Middle frontal gyrus (tissue), 1 donor: ENCODE measurements around the gene SEMA3B.
"Not testable (repeated sequence)": the region's sequence is repeated elsewhere in the genome, so short reads cannot be mapped to it uniquely, and the experiment has no call there.

Experiments used
- DNase-seq: peaks from one replicate; pipeline ENCODE4 v3.0.0-alpha.2; 2015; ENCODE audit warnings: low spot score; ENCODE audit errors: extremely low spot score

Gene SEMA3B

DNA sequence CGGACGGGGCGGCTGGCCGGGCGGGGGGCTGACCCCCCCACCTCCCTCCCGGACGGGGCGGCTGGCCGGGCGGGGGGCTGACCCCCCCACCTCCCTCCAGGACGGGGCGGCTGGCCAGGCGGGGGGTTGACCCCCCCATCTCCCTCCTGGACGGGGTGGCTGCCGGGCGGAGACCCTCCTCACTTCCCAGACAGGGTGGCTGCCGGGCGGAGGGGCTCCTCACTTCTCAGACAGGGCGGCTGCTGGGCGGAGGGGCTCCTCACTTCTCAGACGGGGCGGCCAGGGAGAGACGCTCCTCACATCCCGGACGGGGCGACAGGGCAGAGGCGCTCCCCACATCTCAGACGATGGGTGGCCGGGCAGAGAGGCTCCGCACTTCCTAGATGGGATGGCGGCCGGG, 43.1 kb downstream of the SEMA3B start:
- DNase-seq, result not testable (repeated sequence)

- DNase-seq, result no peak
Measured at GRCh38 chr3:50314342-50314741, 45.4 kb downstream of the SEMA3B start.

GRCh38 chr3:50314816-50315215, 45.9 kb downstream of the SEMA3B start:
- DNase-seq, result no peak

DNA sequence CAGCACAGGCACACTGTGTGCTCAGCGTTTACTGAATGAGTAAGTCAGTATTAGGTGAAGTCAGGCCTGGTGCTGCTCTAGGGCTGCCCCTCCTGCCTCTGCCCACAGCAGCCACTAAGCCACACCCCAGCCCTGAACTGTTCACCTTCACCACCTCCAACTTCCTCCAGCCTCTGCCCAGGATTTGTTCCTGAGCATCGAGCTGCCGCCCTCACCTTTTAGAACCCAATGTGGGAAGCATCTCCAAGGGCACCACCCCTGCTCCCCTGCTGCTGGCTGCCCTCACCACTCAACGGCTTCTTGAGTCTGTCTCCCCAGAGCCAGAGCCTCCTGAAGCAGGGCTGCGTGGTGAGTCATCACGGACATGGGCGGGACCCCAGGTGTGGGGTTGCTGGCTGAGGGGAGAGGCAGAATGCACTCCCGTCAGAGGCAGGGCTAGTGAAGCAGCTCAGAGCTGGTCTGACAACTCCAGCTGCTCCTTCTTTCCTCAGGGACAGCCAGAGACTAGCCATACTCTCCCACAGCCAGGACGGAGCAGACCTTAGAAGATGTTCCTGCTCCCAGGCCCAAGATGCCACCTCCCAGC, 47.8 kb downstream of the SEMA3B start:
- no peak for DNase-seq

DNA sequence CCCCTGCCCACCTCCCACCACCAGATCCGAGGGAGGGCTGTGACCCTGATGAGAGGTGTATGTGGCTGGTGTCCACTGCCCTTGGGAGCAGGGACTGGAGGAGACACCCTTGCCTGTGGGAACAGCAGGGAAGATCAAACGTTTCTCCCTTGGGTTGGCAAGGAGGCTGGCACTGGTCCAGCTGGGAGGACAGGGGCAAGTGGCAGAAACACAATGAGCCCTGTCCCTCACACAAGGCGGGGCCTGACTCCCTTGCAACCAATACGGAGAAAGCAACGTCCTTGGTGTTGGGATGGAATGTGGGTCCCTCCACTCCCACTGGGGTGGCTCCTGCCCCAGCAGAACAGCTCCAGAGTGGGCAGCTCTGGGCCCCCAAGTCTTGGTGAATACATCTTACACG, 48.4 kb downstream of the SEMA3B start:
- DNase-seq, result no peak

- DNase-seq, result no peak
Measured at GRCh38 chr3:50318163-50318562, 49.2 kb downstream of the SEMA3B start.

- DNase-seq, result no peak
Measured at GRCh38 chr3:50318615-50319014, 49.7 kb downstream of the SEMA3B start.

DNA sequence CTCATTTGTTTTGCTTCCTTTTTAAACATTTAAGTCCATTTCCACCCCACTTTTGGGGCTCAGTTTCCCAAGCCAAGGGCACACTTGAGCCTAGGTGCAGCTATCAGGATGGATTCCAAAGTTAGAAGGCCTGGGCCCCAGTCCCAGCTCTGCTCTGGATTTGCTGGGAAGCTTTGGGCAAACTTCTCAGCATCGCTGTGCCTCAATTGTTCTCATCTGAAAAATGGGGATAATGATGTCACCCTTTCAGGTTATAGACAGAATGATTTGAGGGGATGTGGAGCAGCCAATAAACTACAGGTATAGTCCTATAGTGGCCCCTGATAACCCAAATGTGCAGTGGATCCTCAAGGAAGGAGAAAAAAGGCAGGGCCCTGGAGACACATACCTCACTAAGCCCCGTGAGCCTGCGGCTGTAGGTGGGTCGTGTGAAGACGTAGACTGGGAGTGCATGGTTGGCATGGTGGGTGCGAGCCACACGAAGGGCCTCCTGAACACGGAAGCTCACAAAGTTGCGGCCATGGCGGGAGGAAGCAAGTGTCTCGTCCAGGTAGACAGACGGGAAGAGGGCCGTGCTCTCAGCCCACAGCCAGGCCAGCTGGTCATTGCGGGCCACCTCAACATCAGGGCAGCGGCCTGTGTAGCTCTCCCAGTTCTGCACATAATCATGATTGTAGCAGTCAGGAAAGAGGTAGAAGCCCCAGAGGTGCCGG, 50.4 kb downstream of the SEMA3B start:
- DNase-seq, result no peak

DNA sequence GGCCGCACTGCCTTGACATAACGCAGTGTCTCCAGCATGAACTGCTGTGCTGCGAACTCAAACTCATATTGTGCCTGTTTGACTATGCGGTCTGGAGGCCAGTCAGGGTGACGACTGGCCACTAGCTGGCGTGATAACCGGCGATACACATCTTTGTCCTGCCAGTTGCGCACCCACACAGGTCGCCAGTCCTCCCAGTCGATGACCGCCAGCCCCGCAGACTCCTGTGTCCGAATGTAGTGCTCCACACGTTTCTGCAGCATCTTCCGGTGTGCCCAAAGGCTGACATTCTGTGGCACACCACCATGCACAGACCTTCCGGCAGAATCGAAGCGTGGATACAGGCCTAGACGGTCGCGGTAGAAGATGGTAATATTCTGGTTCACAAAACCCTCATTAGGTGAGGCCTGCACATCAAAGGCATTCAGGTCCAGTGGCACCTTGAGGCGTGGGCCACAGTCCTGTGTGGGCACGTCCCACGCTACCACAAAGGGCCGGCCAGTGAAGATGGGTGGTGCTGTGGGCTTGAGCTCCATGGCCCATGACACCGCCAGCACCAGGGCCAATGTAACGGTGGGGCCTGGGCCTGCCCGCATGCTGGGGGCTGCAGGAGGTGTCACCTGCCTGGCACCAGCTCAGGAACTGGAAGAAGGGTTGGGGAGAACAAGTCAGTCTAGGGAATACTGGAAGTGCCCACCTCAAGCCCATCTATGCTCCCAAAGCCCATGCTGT, 51.1 kb downstream of the SEMA3B start:
- no peak for DNase-seq

DNA sequence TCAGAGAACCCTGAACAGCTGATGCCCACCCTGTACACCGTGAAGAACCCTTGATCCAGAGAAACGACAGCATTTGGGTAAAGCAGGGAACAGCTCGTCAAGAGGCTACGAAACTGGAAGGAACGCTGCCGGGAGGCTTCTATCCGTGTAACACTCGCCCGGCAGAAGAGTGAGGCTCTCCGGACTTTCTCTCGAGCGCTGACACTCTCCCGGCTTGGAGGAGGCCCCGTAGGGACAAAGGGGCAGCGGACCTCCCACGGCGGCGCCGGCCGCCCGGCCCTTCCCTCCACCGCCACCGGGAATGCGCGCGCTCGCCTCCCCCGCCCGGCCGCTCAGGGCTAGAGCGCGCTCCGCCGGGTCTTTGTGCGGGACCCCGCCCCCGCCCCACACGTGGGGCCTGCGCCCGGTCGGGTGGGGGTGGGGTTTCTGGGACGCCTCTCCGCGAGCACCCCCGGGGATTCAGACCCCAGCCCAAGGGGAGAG, 51.9 kb downstream of the SEMA3B start:
- DNase-seq, result peak; percentile 56

GRCh38 chr3:50321336-50322114, 52.6 kb downstream of the SEMA3B start:
- peak; percentile 81 for DNase-seq

- no peak for DNase-seq
Measured at GRCh38 chr3:50322115-50322385, 53.1 kb downstream of the SEMA3B start.

DNA sequence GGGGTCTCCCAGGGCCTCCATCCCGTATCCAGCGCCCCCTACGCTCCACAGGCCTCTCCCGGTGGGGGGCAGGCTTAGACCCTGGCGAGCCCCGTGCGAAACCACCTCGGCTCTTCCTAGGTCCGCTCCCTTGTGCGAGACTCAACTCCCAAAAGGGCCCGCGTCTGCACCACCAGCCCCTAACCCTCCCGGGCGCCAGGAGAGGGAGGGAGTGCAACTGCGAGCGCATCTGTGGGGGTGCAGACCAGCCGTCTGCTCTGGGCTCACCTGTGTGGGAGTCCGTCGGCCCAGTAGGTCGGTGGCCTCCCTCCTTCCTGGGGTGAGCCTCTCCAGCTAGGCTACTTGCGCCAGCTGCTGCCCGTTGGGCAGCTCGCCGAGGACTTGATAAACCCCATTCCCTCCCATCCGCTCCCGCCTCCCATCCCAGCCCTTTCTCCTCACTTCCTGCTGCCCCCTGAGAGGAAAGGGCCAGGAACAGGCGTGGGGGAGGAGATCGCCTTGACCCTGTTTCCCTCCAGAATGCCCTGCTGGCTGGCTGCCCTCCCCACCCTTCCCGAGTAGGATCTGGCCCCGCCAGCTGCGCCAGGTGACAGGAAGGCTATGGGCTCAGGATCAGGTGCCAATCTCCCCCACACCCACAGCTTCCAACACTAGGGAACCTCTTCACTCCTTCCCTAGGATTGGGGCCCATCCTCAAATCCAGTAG, 53.6 kb downstream of the SEMA3B start, which contains the start of gene HYAL2:
Gene HYAL2, minus strand, starts transcription at position 360 of the 706 bp plus-strand sequence. CDS start 2,256 bp downstream, outside the sequence.
- no peak for DNase-seq

- DNase-seq, result no peak
Measured at GRCh38 chr3:50323092-50323600, 54.2 kb downstream of the SEMA3B start.

GRCh38 chr3:50323614-50324199, 54.8 kb downstream of the SEMA3B start:
- no peak for DNase-seq

- DNase-seq, result no peak
Measured at GRCh38 chr3:50324351-50325112, 55.6 kb downstream of the SEMA3B start.

DNA sequence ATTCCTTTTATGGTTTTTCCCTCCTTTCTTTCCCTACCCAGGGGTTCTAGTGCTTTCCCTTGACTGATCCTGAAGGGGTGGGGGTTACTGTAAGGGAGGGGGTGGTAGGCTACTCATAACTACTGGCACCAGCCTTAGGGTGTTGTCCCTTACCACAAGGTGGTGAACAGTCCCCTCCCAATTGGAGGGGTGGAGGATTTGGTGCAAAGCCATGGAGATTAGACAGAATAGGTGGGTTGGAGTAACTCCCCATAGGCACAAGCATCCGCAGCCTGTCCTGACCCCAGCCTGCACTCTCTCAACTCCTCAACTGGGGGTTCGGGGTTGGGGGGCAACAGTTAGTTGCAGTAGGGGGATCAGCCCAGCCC, 56.1 kb downstream of the SEMA3B start:
- no peak for DNase-seq

DNA sequence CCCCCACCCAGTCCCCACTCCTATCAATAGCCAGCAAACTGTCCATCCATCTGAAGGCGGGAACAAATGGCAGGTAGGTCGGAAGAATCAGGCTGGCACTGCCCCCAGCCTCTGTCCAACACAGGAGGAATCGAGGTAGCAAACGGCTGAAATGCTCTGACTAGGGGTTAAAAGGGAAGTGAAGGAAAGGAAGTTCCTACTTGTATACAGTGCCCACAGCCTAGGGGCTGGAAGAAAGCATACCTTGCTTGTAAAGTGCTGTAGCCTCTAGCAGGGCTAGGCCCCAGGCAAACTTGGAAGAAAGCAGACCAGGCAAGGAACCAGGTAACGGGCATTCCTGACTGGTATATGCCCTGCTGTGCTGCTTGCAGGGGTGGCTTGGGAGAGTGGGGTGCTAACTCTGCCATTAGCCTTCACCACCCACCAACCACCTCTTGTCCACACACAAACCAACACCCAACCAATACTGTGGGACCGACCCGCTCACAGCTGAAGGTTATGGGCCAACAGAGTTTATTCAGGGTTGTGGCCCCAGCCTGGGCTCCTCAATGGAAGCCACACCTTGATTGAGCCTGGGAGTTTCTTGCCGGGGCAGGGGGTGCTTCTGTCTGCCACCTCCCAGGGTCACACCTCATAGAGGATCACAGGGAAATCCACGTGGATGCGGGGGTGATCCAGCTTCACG, 56.7 kb downstream of the SEMA3B start:
- no peak for DNase-seq

DNA sequence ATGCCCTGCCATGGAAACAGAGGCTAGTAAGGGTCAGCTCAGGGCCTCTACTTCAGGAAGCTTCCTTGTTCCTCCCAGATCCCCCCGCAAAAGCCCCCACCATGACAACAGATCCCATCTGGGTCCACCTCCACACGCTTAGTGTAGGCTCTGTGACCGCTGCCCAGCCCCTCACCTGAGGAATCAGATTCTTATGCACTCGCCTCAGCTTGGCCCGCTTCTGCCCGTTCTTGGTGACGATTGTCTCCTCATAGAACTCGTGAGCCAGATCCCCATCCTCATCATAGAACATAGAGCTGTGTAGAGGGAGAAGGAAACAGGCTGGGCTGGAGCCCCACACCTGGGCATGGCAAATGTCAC, 57.2 kb downstream of the SEMA3B start:
- no peak for DNase-seq
